Measurements from ENCODE around the gene PPTC7.
"Not testable (repeated sequence)": the region's sequence is repeated elsewhere in the genome, so short reads cannot be mapped to it uniquely, and the experiment has no call there.

PPTC7 gene

DNA sequence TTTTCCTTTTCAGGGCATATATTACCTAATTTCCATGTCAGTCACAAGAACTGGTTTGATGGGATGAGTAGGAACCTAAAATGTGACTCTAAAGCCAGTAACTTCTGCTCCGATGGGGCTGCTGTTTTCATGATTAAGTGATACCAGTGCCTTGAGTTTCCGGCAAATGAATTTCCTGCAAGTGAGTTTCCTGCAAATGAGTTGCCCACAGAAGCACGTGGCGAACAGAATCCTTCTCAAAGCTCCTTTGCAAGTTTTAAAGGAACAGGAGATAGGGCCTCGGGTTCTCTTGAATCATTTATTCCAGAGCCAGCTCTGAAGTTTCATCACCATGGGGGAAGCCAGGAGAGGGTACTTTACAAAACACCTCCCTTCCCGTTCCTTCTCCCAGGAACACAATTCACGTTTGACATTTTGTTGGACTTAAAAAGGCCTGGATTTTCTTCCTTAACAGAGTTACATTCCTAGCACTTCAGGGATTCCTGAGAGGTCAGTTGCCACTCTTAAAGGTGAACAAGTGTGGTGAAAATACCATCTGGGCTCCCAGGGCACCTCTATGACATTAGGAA is 2.2 kb upstream of the PPTC7 start:
- no peak for DNase-seq

- DNase-seq, result peak; percentile 37 to 55 (median 48)
Measured at GRCh38 chr12:110582276-110583136, 612 bp downstream of the PPTC7 start.

DNA sequence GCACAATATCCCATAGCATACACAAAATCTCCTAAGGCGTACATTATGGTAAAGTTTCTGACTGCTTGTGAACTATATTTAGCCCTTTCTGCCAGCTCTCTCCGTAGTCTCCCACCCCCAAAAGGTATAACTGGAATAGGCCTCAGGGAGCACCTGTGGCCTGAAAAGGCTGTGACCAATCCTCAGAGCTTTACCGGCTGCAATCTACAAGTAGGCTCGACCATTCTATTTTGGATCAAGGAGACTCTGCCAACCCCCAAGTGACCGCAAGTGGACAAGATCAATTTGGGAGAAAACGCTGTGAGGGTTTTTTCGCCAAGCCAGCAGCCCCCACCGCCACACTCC is 1.2 kb downstream of the PPTC7 start:
- DNase-seq, result no peak

DNA sequence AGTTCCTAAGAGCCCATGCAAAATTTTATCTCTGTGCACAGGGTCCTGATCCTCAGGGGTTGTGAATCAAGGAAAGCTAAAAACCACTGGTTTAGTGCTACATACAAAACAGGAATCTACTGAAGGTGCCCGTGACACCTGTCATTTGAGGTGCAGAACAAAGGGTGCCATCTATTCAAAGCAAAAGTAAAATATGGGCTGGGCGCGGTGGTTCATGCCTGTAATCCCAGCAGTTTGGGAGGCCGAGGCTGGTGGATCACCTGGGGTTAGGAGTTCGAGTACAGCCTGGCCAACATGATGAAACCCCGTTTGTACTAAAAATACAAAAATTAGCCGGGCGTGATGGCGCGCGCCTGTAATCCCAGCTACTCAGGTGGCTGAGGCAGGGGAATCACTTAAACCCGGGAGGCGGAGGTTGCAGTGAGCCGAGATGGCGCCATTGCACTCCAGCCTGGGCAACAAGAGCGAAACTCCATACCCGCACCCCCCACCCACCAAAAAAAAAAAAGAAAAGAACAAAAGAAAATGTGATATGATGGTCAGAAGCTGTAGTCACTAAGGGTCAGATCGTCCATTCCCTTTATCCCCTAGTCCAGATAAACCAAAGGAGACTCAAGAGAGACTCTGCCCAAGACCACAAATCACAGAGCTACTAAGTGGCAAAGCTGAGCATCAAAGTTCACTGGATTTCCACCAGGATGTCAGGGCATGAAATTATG is 3.4 kb downstream of the PPTC7 start:
- no peak for DNase-seq

DNA sequence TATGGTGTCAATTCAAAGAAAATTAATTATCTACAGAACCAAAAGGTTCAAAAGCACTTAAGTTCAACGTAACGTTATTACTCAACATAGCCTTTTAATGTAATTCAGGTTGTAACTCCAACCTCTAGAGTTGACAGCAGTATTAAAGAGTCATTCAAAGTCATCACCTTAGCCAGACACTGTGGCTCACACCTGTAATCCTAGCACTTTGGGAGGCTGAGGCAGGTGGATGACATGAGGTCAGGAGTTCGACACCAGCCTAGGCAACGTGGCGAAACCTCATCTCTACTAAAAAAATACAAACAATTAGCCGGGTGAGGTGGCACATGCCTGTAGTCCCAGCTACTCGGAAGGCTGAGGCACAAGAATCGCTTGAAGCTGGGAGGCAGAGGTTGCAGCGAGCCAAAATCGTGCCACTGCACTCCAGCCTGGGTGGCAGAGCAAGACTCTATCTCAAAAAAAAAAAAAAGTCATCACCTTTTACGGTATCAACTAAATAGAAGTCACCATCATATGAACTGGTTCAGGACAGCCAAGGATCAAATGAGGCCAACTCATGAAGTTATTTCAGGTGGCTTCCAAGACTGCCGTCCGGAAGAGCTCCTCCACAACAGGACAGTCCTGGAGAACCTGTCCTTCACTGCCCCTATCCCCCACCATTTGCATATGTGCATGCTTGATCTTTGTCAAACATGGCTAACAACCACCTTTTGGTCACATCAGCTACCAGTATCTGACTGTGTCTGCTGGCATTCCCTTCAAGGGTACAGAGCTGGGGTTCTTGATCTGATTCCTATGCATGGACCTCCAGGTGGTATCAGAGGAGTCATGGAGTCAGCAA is 4.2 kb downstream of the PPTC7 start:
- DNase-seq, result peak in 1 of 4 experiments; percentile 30

- no peak for DNase-seq
Measured at GRCh38 chr12:110577864-110578693, 5.0 kb downstream of the PPTC7 start.

- DNase-seq, result no peak
Measured at GRCh38 chr12:110576504-110576903, 6.6 kb downstream of the PPTC7 start.

DNA sequence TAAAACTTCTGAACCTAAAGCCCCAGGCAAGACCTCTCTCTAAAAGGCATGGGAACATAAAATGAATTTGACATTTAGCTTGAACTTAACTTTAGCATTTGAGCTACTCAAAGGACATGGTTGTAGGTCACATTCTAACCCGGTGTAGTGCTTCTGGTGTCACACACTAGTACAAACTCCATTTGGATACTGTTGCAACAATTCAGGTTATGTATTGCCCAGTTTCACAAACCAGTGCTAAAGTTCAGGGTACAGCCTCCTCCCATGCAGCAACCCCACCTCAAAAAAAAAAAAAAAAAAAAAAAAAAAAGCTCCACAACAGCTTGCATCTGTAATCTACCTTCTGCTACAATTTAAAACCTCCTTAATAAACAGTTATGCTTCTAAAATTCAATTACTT is 7.8 kb downstream of the PPTC7 start:
- no peak for DNase-seq

GRCh38 chr12:110574717-110575230 is 8.3 kb downstream of the PPTC7 start:
- DNase-seq, result not testable (repeated sequence)

GRCh38 chr12:110574044-110574443 is 9.1 kb downstream of the PPTC7 start:
- DNase-seq, result no peak

GRCh38 chr12:110570798-110571197 is 12.3 kb downstream of the PPTC7 start:
- DNase-seq, result not testable (repeated sequence)

DNA sequence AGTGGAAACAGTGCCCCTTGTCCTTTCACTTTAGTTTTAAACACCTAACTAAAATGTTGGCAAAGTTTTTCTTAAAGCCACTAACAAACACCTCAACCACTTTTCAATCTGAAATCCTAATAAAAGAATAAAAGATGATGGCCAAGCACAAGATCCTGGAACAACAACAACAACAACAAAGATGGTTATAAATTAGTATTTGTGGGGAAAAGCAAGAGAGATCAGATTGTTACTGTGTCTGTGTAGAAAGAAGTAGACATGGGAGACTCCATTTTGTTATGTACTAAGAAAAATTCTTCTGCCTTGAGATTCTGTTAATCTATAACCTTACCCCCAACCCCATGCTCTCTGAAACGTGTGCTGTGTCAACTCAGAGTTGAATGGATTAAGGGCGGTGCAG is 13.3 kb downstream of the PPTC7 start:
- DNase-seq, result not testable (repeated sequence)

GRCh38 chr12:110568752-110569151 is 14.4 kb downstream of the PPTC7 start:
- DNase-seq, result no peak

- no peak for DNase-seq
Measured at GRCh38 chr12:110566993-110567392, 16.1 kb downstream of the PPTC7 start.

- DNase-seq, result no peak
Measured at GRCh38 chr12:110565894-110566871, 16.9 kb downstream of the PPTC7 start.

DNA sequence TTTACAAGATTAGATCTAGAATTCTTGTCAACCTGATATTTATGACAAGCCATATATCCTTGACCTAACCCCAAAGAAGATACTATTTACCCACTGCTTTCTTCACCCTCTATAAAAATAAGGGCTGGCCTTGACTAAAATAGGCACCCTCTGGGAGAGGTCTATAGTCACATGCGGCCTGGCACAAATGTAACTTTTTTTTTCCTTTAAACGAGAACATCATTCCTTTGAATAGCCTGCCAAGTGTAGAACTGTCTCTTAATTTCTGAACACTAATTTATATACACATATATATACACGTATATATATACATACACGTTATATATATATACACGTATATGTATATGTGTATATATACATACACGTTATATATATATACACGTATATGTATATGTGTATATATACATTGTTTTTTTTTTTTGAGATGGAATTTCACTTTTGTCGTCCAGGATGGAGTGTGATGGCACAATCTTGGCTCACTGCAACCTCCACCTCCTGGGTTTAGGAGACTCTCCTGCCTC is 18.6 kb downstream of the PPTC7 start:
- no peak for DNase-seq

DNA sequence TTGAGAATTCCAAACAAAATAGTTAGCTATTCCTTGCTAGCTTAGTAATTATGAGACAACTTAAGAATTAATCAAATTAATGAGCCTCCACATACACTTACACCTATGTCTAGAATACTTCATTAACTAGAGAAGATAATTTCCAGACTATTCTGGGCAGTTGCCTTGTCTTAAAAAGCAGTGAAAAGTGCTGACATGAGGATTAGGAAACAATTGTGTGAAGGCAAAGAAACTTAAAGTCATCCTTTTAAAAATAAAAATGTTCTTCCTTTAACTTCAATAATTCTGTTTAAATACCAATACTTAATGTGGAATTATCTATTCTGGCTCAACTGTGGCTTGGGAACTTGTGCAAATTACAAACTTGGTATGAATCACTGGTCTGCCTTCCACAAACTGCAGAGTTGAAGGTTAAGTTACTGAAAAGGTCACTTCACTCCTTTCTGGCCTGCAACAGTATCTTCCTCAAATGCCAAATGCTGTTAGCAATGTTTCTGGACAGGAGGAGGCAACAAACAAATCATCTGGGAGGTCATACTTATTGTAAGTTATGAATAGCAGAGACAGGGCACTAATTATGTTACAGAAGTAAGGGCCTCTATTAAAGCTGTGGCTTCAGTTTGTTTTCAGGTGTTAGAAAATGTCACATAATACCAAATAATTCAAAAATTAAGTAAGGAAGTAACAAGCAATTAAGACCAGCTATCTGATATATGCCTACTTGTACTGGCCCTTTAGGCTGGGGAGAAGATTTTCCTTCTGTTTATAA is 19.2 kb downstream of the PPTC7 start:
- DNase-seq, result no peak

DNA sequence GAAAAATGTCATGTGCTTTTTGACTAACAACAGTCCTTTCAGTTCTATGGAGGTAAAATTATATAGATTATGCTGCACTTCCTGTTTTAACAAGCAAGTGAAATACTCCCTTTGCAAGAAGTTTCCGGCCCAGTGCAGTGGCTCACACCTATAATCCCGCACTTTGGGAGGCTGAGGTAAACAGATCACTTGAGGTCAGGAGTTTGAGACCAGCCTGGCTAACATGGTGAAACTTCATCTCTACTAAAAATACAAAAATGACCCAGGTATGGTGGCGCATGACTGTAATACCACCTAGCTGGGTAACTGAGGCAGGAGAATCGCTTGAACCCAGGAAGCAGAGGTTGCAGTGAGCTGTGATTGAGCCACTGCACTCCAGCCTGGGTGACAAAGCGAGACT is 20.7 kb downstream of the PPTC7 start:
- not testable (repeated sequence) for DNase-seq

DNA sequence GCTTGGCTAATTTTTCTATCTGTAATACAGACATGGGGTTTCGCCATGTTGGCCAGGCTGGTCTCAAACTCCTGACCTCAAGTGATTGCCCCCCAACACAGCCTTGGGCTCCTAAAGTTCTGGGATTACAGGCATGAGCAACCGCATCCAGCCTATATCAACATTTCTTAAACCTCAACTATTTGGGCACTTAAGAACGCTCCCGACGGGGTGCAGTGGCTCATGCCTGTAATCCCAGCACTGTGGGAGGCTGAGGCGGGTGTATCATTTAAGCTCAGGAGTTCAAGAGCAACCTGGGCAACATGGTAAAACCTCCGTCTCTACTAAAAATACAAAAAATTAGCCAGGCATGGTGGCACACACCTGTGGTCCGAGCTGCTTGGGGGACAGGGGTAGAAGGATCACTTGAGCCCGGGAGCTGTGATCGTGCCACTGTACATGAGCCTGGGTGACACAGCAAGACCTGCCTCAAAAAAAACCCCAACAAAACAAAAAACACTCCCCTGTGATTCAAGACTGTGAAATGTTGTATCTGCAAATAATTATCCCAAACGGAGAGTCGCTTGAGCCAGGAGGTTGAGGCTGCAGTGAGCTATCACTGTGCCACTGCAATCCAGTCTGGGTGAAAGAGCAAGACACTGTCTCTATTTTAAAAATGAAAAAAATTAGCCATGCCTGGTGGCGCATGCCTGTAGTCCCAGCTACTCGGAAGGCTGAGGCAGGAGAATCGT is 21.5 kb downstream of the PPTC7 start:
- DNase-seq, result no peak
